SK-N-SH (cell line): ENCODE data around the gene C6orf132. TPM values are rescaled to one million over a fixed set of nuclear protein-coding genes. Genes with fewer than 3 reads are reported as not detected.

ENCODE experiments used
- CTCF ChIA-PET: fragments of 300-600, 350-600 bp; formaldehyde crosslinking; extraction: SDS; loops from one replicate; lab custom pipeline; 2021; lab: Yijun Ruan, JAX
- POLR2A ChIA-PET: fragments of 350-600 bp; sonication (Branson Sonifier 250); formaldehyde crosslinking; extraction: SDS; loops from one replicate; lab custom pipeline; 2020; ENCODE audit warnings: antibody characterized with exemption, inconsistent platforms; lab: Yijun Ruan, JAX
- DNase-seq: peaks from one replicate; pipeline ENCODE4 v3.0.0; 2012
- H2AFZ ChIP-seq: fragments of 200-600 bp; sonication (generic); 2 replicates; pipeline ENCODE4 v1.8.1; 2016; ENCODE audit warnings: antibody characterized with exemption, mild to moderate bottlenecking, low read depth
- H3F3A ChIP-seq: fragments of 200-600 bp; sonication (generic); replicated peaks from 2 replicates; pipeline ENCODE3; 2016; ENCODE audit warnings: antibody characterized with exemption, mild to moderate bottlenecking; ENCODE audit not compliant: insufficient read depth
- H3K27ac ChIP-seq, 2 experiments: fragments of 200-500 bp in 1 of 2; fragments of 200-600 bp in 1 of 2; sonication (Bioruptor generic) in 1 of 2; sonication (generic), shearing (Covaris generic) in 1 of 2; 2 replicates each; pipeline versions ENCODE4 v1.5.1 to v1.6.1; 2014 to 2016; ENCODE audit warnings: low read depth in 2 of 2, inconsistent platforms in 1 of 2, low read length in 1 of 2, mild to moderate bottlenecking in 1 of 2, mixed read lengths in 1 of 2
- H3K27me3 ChIP-seq: fragments of 200-600 bp; sonication (generic), shearing (Covaris generic); 2 replicates; pipeline ENCODE4 v1.6.1; 2016; ENCODE audit warnings: mixed run types; ENCODE audit not compliant: insufficient read depth
- H3K36me3 ChIP-seq, 2 experiments: fragments of 200-500 bp in 1 of 2; fragments of 200-600 bp in 1 of 2; sonication (Bioruptor generic) in 1 of 2; sonication (generic) in 1 of 2; replicated peaks in 1 of 2; 2 replicates each; pipeline versions ENCODE3 to v1.5.1; 2014 to 2016; ENCODE audit warnings: low read length in 1 of 2, mild to moderate bottlenecking in 1 of 2; ENCODE audit not compliant: insufficient read depth in 2 of 2, control insufficient read depth in 1 of 2
- H3K4me1 ChIP-seq, 2 experiments: fragments of 200-500 bp in 1 of 2; fragments of 200-600 bp in 1 of 2; sonication (Bioruptor generic) in 1 of 2; sonication (generic), shearing (Covaris generic) in 1 of 2; 2 replicates each; pipeline versions ENCODE4 v1.5.1 to v1.6.1; 2014 to 2016; ENCODE audit warnings: low read depth in 1 of 2, low read length in 1 of 2, mixed run types in 1 of 2; ENCODE audit not compliant: insufficient read depth in 2 of 2, control insufficient read depth in 1 of 2
- H3K4me2 ChIP-seq: fragments of 200-600 bp; sonication (generic), shearing (Covaris generic); 2 replicates; pipeline ENCODE4 v1.6.1; 2017; ENCODE audit warnings: mixed run types
- H3K4me3 ChIP-seq, 2 experiments: fragments of 200-500 bp in 1 of 2; fragments of 200-600 bp in 1 of 2; sonication (Bioruptor generic) in 1 of 2; sonication (generic), shearing (Covaris generic) in 1 of 2; 2 replicates each; pipeline versions ENCODE4 v1.5.1 to v1.8.1; 2014 to 2016; ENCODE audit warnings: low read depth in 2 of 2, inconsistent platforms in 1 of 2, low read length in 1 of 2, mild to moderate bottlenecking in 1 of 2, mixed read lengths in 1 of 2, moderate library complexity in 1 of 2
- H3K79me2 ChIP-seq: fragments of 200-600 bp; sonication (generic); 2 replicates; pipeline ENCODE4 v1.8.1; 2017; ENCODE audit warnings: mild to moderate bottlenecking; ENCODE audit not compliant: insufficient read depth
- H3K9ac ChIP-seq: fragments of 200-600 bp; sonication (generic); 2 replicates; pipeline ENCODE4 v1.6.1; 2017; ENCODE audit warnings: mixed run types
- H3K9me2 ChIP-seq: fragments of 200-600 bp; sonication (generic); 2 replicates; pipeline ENCODE4 v1.6.1; 2017; ENCODE audit warnings: mixed run types
- H3K9me3 ChIP-seq: fragments of 200-600 bp; sonication (generic); 2 replicates; pipeline ENCODE4 v1.6.1; 2017; ENCODE audit warnings: mixed run types, mild to moderate bottlenecking, moderate library complexity
- H4K20me1 ChIP-seq: fragments of 200-600 bp; sonication (generic); 2 replicates; pipeline ENCODE4 v1.6.1; 2017; ENCODE audit warnings: mild to moderate bottlenecking, mixed run types; ENCODE audit not compliant: insufficient read depth
- EP300 ChIP-seq, 2 experiments: IDR thresholded peaks; 2 replicates each; pipeline versions ENCODE4 v1.4.0 to v1.6.1; 2012; ENCODE audit warnings: borderline replicate concordance in 1 of 2, low read depth in 1 of 2, low read length in 1 of 2
- FOSL2 ChIP-seq: IDR thresholded peaks from 2 replicates; pipeline ENCODE4 v1.4.0; 2012; ENCODE audit warnings: low read depth, mild to moderate bottlenecking, moderate library complexity, borderline replicate concordance
- FOXJ3 ChIP-seq: sonication (generic); formaldehyde crosslinking; IDR thresholded peaks from 2 replicates; pipeline ENCODE4 v1.5.1; 2020; ENCODE audit warnings: mild to moderate bottlenecking, missing genetic modification reagents
- GABPA ChIP-seq: IDR thresholded peaks from 2 replicates; pipeline ENCODE4 v1.4.0; 2012; ENCODE audit warnings: low read depth, mild to moderate bottlenecking
- GATA2 ChIP-seq: sonication (generic); formaldehyde crosslinking; IDR thresholded peaks from 2 replicates; pipeline ENCODE4 v1.5.0; 2020; ENCODE audit warnings: mild to moderate bottlenecking, missing genetic modification reagents
- JUND ChIP-seq: IDR thresholded peaks from 2 replicates; pipeline ENCODE4 v1.4.0; 2012
- MXI1 ChIP-seq: IDR thresholded peaks from 2 replicates; pipeline ENCODE4 v1.6.1; 2012; ENCODE audit warnings: mild to moderate bottlenecking, low read depth, low read length, improper control_type of control experiment
- NFIC ChIP-seq: IDR thresholded peaks from 2 replicates; pipeline ENCODE4 v1.4.0; 2012; ENCODE audit warnings: borderline replicate concordance
- RAD21 ChIP-seq: IDR thresholded peaks from 2 replicates; pipeline ENCODE4 v1.6.1; 2012; ENCODE audit warnings: mild to moderate bottlenecking, low read length
- RXRA ChIP-seq: IDR thresholded peaks from 2 replicates; pipeline ENCODE4 v1.4.0; 2012; ENCODE audit warnings: low read depth, mild to moderate bottlenecking, borderline replicate concordance
- TAF1 ChIP-seq: IDR thresholded peaks from 2 replicates; pipeline ENCODE4 v1.6.1; 2012; ENCODE audit warnings: low read depth, mild to moderate bottlenecking, low read length, moderate library complexity, borderline replicate concordance
- YY1 ChIP-seq: IDR thresholded peaks from 2 replicates; pipeline ENCODE4 v1.4.0; 2012; ENCODE audit warnings: low read depth, mild to moderate bottlenecking
- WGBS: methylation state at CpG from one replicate; pipeline ENCODE4 v1.1.6; 2017; ENCODE audit warnings: low lambda C conversion rate; 5-methylcytosine and 5-hydroxymethylcytosine counted together
- polyA plus RNA-seq, 3 experiments: library from polyadenylated mRNA; depleted of rRNA; stranded (reverse); fragments of >200 nt; gene quantifications; 2 replicates each; pipeline ENCODE4 v1.2.3, GENCODE V29; 2012
- TF ChIP-seq, protein P1 (sequence below): IDR thresholded peaks from 2 replicates; pipeline ENCODE4 v1.4.0; 2012; ENCODE audit warnings: low read depth, borderline replicate concordance
- TF ChIP-seq, protein P2 (sequence below): IDR thresholded peaks from 2 replicates; pipeline ENCODE4 v1.4.0; 2012; ENCODE audit warnings: low read depth
- TF ChIP-seq, protein P3 (sequence below): IDR thresholded peaks from 2 replicates; pipeline ENCODE4 v1.4.0; 2012; ENCODE audit warnings: low read depth, borderline replicate concordance
- TF ChIP-seq, protein P4 (sequence below): IDR thresholded peaks from 2 replicates; pipeline ENCODE4; 2012
- TF ChIP-seq, protein P5 (sequence below): fragments of 200-600 bp; sonication (generic); IDR thresholded peaks from 2 replicates; pipeline ENCODE4 v1.6.1; 2017; ENCODE audit warnings: antibody characterized with exemption, mild to moderate bottlenecking, moderate library complexity

C6orf132 gene
- polyA plus RNA-seq, 1 of the 3 experiments (the other 2 are of a cell fraction), result not detected

DNA sequence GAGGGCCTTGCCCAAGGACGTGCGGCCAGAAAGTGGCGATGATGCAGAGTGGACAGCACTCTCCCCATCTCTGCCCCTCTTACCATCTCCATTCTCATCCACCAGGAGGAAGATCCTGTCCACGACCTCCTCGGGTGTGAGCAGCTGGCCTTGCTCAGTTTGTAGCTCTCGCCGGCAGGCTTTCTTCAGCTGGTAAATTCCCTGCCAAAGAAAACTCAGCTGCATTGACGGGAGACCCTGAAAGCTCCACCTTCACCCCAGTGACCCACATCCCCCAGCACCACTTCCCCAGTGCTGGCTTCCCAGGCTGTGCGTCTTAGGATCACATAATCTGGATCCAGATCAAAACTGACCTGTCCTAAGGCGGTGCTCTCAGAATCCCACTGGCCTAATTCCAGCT is 43.2 kb upstream of the C6orf132 start:
- Histone ChIP-seq H3K4me1 (no peaks in the 10 kb centered on the region), H3K4me2 (no peak overlapping the region), H3K9me3 (no peaks in the 10 kb centered on the region), H3K4me3 (no peak overlapping the region), H3K27ac (no peak overlapping the region), H3K9me2 (no peaks in the 10 kb centered on the region), H3K36me3 (no peaks in the 10 kb centered on the region), H2AFZ (no peak overlapping the region), H3K9ac (no peak overlapping the region), H3K27me3 (no peaks in the 10 kb centered on the region), H3K79me2 (no peaks in the 10 kb centered on the region), H3F3A (peaks cover 9% of the 10 kb centered on the region)
- ChIA-PET POLR2A (no interaction called here), CTCF (interaction anchor here (1.8 kb wide), 1 partner anchor 29 kb away, joined by 6 read pairs; no protein-coding TSS in a partner anchor)
- no peak for DNase-seq
- WGBS, result 92% methylated on average over 10 of the region's 10 CpGs
- no peak for TF ChIP-seq MXI1
- TF ChIP-seq GATA2 (CRISPR knock-in tag), result no peak
- TF ChIP-seq NFIC, result no peak
- TF ChIP-seq JUND, result no peak
- TF ChIP-seq, protein P1, sequence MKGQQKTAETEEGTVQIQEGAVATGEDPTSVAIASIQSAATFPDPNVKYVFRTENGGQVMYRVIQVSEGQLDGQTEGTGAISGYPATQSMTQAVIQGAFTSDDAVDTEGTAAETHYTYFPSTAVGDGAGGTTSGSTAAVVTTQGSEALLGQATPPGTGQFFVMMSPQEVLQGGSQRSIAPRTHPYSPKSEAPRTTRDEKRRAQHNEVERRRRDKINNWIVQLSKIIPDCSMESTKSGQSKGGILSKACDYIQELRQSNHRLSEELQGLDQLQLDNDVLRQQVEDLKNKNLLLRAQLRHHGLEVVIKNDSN, result no peak
- no peak for TF ChIP-seq FOXJ3 (CRISPR knock-in tag)
- TF ChIP-seq FOSL2, result no peak
- TF ChIP-seq, protein P2, sequence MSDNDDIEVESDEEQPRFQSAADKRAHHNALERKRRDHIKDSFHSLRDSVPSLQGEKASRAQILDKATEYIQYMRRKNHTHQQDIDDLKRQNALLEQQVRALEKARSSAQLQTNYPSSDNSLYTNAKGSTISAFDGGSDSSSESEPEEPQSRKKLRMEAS, result no peak
- TF ChIP-seq GABPA, result no peak
- TF ChIP-seq TAF1, result no peak
- TF ChIP-seq, protein P3, sequence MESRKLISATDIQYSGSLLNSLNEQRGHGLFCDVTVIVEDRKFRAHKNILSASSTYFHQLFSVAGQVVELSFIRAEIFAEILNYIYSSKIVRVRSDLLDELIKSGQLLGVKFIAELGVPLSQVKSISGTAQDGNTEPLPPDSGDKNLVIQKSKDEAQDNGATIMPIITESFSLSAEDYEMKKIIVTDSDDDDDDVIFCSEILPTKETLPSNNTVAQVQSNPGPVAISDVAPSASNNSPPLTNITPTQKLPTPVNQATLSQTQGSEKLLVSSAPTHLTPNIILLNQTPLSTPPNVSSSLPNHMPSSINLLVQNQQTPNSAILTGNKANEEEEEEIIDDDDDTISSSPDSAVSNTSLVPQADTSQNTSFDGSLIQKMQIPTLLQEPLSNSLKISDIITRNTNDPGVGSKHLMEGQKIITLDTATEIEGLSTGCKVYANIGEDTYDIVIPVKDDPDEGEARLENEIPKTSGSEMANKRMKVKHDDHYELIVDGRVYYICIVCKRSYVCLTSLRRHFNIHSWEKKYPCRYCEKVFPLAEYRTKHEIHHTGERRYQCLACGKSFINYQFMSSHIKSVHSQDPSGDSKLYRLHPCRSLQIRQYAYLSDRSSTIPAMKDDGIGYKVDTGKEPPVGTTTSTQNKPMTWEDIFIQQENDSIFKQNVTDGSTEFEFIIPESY, result no peak
- no peak for TF ChIP-seq RAD21
- no peak for TF ChIP-seq RXRA
- TF ChIP-seq, protein P4, sequence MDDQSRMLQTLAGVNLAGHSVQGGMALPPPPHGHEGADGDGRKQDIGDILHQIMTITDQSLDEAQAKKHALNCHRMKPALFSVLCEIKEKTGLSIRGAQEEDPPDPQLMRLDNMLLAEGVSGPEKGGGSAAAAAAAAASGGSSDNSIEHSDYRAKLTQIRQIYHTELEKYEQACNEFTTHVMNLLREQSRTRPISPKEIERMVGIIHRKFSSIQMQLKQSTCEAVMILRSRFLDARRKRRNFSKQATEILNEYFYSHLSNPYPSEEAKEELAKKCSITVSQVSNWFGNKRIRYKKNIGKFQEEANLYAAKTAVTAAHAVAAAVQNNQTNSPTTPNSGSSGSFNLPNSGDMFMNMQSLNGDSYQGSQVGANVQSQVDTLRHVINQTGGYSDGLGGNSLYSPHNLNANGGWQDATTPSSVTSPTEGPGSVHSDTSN, result no peak
- TF ChIP-seq YY1, result no peak
- TF ChIP-seq, all 33 proteins: peak for 0
- H4K20me1 ChIP-seq, result no peaks in the 10 kb centered on the region

DNA sequence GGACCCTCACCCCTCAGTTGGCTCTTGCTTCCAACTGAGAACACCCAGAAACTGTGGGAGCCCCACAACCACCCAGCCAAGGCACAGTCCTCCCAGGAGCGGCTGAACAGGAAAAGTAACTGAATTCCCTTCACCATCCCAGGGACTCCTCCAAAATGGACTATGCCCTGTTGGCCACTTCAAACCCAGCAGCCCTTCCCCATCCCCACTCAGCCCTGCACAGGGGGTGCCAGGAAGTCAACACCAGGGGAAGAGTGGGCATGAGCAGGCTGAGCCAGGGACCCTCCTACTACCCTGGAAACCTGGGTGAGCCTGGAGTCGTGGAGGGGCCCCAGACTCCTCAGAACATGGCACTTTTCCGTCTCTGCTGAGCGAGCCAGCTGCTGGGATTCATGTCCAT is 42.1 kb upstream of the C6orf132 start:
- peaks cover 4% of the 10 kb centered on the region for H3F3A ChIP-seq
- no peak overlapping the region for H2AFZ ChIP-seq
- no peaks in the 10 kb centered on the region for H4K20me1 ChIP-seq
- no peaks in the 10 kb centered on the region for H3K9me2 ChIP-seq
- TF ChIP-seq EP300 (IDR thresholded peaks at IDR 0.05; ENCODE audit: borderline replicate concordance in 1 of 2, low read depth in 1 of 2, low read length in 1 of 2), result no peak
- TF ChIP-seq, protein P1, result no peak
- TF ChIP-seq, protein P5, sequence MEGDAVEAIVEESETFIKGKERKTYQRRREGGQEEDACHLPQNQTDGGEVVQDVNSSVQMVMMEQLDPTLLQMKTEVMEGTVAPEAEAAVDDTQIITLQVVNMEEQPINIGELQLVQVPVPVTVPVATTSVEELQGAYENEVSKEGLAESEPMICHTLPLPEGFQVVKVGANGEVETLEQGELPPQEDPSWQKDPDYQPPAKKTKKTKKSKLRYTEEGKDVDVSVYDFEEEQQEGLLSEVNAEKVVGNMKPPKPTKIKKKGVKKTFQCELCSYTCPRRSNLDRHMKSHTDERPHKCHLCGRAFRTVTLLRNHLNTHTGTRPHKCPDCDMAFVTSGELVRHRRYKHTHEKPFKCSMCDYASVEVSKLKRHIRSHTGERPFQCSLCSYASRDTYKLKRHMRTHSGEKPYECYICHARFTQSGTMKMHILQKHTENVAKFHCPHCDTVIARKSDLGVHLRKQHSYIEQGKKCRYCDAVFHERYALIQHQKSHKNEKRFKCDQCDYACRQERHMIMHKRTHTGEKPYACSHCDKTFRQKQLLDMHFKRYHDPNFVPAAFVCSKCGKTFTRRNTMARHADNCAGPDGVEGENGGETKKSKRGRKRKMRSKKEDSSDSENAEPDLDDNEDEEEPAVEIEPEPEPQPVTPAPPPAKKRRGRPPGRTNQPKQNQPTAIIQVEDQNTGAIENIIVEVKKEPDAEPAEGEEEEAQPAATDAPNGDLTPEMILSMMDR, result no peak
- ChIA-PET POLR2A (no interaction called here), CTCF (interaction anchor here (1.1 to 1.8 kb wide), 2 partner anchors 30 to 364 kb away, joined by 4 to 6 read pairs; no protein-coding TSS in a partner anchor)
- no peaks in the 10 kb centered on the region for H3K9me3 ChIP-seq
- no peak overlapping the region for H3K27ac ChIP-seq
- H3K4me3 ChIP-seq, result no peak overlapping the region
- 92% methylated on average over 3 of the region's 4 CpGs for WGBS
- no peak overlapping the region for H3K4me2 ChIP-seq
- H3K9ac ChIP-seq, result no peak overlapping the region
- no peaks in the 10 kb centered on the region; a peak in 1 of 4 replicates for H3K4me1 ChIP-seq
- H3K79me2 ChIP-seq, result no peaks in the 10 kb centered on the region
- no peaks in the 10 kb centered on the region for H3K36me3 ChIP-seq
- H3K27me3 ChIP-seq, result no peaks in the 10 kb centered on the region
- DNase-seq, result no peak
